Medulla oblongata (tissue), 1 donor: ENCODE data around the gene VCPKMT.

Source experiments
- DNase-seq: peaks from one replicate; pipeline ENCODE4 v3.0.0-alpha.2; 2015; ENCODE audit errors: extremely low spot score

Gene VCPKMT

GRCh38 chr14:50116181-50116956 is at the start of gene VCPKMT:
Gene VCPKMT (minus strand): TSS chr14:50116572. CDS start chr14:50116552, 20 bp downstream.
- peak; percentile 94 for DNase-seq

GRCh38 chr14:50156111-50156510 is 39.7 kb upstream of the VCPKMT start:
- no peak for DNase-seq

GRCh38 chr14:50148799-50149198 is 32.4 kb upstream of the VCPKMT start:
- no peak for DNase-seq

- no peak for DNase-seq
These were observed 22.8 kb upstream of the VCPKMT start for GRCh38 chr14:50139192-50139591.

- DNase-seq: no peak
These were observed 11.4 kb upstream of the VCPKMT start for GRCh38 chr14:50127802-50128201.

GRCh38 chr14:50123062-50123461 is 6.7 kb upstream of the VCPKMT start:
- peak; percentile 43 for DNase-seq

- no peak for DNase-seq
These were observed 5.9 kb upstream of the VCPKMT start for GRCh38 chr14:50122291-50122690.

- no peak for DNase-seq
These were observed 5.1 kb upstream of the VCPKMT start for GRCh38 chr14:50121486-50121885.

GRCh38 chr14:50117456-50117855 is 1.1 kb upstream of the VCPKMT start:
- peak; percentile 48 for DNase-seq

GRCh38 chr14:50116966-50117365 is 594 bp upstream of the VCPKMT start:
- DNase-seq: peak; percentile 61

- DNase-seq: no peak
These were observed 2.9 kb downstream of the VCPKMT start for GRCh38 chr14:50113381-50114035.

GRCh38 chr14:50110323-50111037 is 5.9 kb downstream of the VCPKMT start:
- DNase-seq: no peak

GRCh38 chr14:50109342-50109741 is 7.0 kb downstream of the VCPKMT start:
- DNase-seq: no peak

- no peak for DNase-seq
These were observed 8.5 kb downstream of the VCPKMT start for GRCh38 chr14:50107850-50108249.

- DNase-seq: no peak
These were observed 10.2 kb downstream of the VCPKMT start for GRCh38 chr14:50106178-50106577.

GRCh38 chr14:50103558-50103957 is 12.8 kb downstream of the VCPKMT start:
- DNase-seq: no peak

- no peak for DNase-seq
These were observed 15.0 kb downstream of the VCPKMT start for GRCh38 chr14:50101417-50101816.

- no peak for DNase-seq
These were observed 15.6 kb downstream of the VCPKMT start for GRCh38 chr14:50100805-50101204.

- DNase-seq: no peak
These were observed 17.0 kb downstream of the VCPKMT start for GRCh38 chr14:50099335-50099734.

- DNase-seq: no peak
These were observed 20.5 kb downstream of the VCPKMT start for GRCh38 chr14:50095895-50096294.

GRCh38 chr14:50094056-50094755 is 22.2 kb downstream of the VCPKMT start:
- DNase-seq: no peak

- DNase-seq: no peak
These were observed 22.9 kb downstream of the VCPKMT start for GRCh38 chr14:50093496-50093895.
